Measurements from ENCODE around the gene SPINK5. TPM values are rescaled to one million over a fixed set of nuclear protein-coding genes. Genes with fewer than 3 reads are reported as not detected.
A peak's percentile ranks its signal among the peaks of the same experiment; 100 is the strongest.

Gene SPINK5
- total RNA-seq, 1 donor = not detected

DNA sequence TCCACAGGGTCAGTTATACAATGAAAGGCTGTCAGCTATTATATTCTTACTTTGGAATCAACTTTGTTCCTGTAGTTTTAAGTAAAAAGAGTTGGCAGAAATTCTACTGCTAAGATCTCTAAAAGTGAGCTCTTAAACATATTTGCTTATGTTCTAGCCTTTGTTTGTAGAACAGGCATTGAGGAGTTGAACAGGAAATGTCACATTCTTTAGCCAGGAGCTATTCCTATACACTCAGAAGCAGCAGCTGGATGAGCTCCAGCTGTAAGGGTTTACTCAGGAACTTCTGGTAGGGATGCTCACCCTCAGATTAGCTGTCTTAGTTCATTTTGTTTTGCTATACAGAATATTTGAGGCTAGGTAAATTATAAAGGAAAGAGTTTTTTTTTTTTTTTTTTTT lies 82.1 kb downstream of the SPINK5 start:
- no peak overlapping the region for H3K4me3 ChIP-seq (ENCODE audit: low read depth, low read length)
- TF ChIP-seq, protein P1, sequence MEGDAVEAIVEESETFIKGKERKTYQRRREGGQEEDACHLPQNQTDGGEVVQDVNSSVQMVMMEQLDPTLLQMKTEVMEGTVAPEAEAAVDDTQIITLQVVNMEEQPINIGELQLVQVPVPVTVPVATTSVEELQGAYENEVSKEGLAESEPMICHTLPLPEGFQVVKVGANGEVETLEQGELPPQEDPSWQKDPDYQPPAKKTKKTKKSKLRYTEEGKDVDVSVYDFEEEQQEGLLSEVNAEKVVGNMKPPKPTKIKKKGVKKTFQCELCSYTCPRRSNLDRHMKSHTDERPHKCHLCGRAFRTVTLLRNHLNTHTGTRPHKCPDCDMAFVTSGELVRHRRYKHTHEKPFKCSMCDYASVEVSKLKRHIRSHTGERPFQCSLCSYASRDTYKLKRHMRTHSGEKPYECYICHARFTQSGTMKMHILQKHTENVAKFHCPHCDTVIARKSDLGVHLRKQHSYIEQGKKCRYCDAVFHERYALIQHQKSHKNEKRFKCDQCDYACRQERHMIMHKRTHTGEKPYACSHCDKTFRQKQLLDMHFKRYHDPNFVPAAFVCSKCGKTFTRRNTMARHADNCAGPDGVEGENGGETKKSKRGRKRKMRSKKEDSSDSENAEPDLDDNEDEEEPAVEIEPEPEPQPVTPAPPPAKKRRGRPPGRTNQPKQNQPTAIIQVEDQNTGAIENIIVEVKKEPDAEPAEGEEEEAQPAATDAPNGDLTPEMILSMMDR (IDR thresholded peaks at IDR 0.05; ENCODE audit: insufficient read depth, low read length) = no peak
- peak; percentile 22 for DNase-seq (ENCODE audit: low read depth)

DNA sequence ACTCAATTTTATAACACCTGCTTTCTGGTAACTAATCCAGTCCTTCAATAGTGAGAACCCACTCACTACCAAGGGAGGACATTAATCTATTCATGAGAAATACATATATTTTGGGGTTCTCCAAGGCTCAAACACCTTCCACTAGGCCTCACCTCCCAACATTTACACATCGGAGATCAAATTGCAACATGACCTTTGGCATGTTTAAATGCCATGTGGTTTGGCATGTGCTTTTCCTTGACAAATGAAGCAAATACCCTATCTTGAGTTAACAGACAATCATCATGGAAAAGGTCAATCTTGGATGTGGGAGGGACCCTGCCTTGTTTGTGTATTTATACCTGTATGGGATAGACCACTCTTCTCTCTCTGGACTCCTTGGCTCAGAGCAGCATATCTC lies 82.7 kb downstream of the SPINK5 start:
- H3K4me3 ChIP-seq (ENCODE audit: low read depth, low read length) = no peak overlapping the region
- TF ChIP-seq, protein P1 (IDR thresholded peaks at IDR 0.05; ENCODE audit: insufficient read depth, low read length) = no peak
- no peak for DNase-seq (ENCODE audit: low read depth)

DNA sequence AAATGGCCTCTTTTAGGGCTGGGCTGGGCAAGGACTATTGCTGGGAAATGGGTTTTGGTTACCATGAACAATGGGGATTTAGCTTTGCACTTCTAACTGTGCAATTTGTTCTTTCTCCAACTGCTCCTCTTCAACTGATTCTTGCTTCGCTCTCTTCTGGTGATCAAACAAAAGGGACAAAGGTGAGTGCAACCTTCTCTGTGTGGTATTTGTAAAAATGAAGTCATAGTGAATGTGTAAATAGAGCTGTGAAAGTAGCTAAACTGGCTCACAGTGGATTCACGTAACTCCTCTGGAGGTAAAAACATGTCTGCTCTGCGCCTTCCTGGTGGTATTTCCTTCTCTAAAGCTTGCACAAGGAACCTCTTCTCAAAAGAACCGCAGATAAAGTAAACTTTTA lies 83.6 kb downstream of the SPINK5 start:
- TF ChIP-seq, protein P1 (IDR thresholded peaks at IDR 0.05; ENCODE audit: insufficient read depth, low read length) = no peak
- H3K4me3 ChIP-seq (ENCODE audit: low read depth, low read length) = no peak overlapping the region

DNA sequence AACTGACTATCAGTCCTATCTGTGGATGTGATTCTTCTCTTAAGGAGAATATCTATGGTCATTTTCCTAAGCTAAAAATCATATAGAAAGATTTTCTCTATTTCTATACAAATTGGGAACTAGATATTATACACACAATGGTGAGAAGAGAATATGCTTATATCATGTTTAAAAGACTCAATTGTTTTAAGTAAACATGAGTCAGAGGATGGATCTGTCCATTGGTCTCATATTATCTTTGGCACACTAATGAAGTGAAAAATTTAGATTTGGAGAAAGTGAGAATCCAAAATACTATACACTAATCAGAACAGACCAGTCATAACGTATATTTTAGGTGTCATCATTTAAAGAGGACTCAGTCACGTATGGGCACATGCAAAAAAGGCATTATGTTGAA lies 88.1 kb downstream of the SPINK5 start:
- H3K4me3 ChIP-seq (ENCODE audit: low read depth, low read length) = no peak overlapping the region
- DNase-seq (ENCODE audit: low read depth) = no peak
- TF ChIP-seq, protein P1 (IDR thresholded peaks at IDR 0.05; ENCODE audit: insufficient read depth, low read length) = no peak

More for the DNA sequence above, 83.6 kb downstream of the SPINK5 start:
- no peak for DNase-seq (ENCODE audit: low read depth)

DNA sequence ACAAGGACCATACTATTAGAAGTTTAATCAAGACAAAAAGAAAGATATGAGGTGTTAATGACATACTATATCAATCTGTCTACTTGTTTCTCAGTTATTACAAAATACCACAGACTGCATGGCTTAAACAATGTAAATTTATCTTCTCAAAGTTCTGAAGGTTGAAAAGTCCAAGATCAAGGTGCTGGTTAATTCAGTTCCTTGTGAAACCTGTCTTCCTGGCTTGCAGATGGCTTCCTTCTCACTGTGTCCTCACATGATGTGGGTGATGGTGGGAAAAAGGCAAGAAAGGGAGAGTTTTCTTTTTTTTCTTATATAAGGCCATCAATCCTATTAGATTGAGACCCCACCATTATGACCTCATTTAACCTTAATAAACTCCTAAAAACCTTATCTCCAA lies 89.0 kb downstream of the SPINK5 start:
- TF ChIP-seq, protein P1 (IDR thresholded peaks at IDR 0.05; ENCODE audit: insufficient read depth, low read length) = no peak
- no peak overlapping the region for H3K4me3 ChIP-seq (ENCODE audit: low read depth, low read length)
- no peak for DNase-seq (ENCODE audit: low read depth)

DNA sequence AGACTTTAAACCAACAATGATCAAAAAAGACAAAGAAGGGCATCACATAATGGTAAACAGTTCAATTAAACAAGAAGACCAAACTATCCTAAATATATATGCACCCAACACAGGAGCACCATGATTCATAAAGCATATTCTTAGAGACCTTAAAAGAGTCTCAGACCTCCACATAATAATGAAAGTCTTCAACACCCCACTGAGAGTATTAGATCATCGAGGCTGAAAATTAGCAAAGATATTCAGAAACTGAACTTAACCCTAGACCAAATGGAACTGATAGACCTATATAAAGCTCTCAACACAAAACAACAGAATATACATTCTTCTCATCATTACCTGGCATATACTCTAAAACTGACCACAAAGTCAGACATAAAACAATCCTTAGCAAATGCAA lies 92.8 kb downstream of the SPINK5 start:
- no peak overlapping the region for H3K4me3 ChIP-seq (ENCODE audit: low read depth, low read length)
- TF ChIP-seq, protein P1 (IDR thresholded peaks at IDR 0.05; ENCODE audit: insufficient read depth, low read length) = no peak
- no peak for DNase-seq (ENCODE audit: low read depth)

DNA sequence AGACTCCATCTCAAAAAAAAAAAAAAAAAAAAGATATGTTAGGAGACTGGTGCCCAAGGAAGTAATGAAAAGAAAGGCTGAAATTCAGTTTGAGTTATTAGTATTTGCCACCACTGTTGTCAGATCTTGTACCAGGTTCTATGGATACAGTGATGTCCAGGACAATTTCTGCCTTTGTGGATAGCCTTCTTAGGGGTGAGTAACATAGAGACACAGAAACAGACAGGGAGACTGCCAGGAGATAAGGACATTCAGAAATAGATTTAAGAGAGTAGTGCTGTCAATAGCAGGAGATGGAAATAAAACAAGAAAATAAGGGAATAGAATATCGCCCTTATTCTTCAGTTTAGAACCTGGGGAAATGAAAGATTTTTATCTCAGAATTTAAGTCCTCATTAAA lies 98.3 kb downstream of the SPINK5 start:
- no peak overlapping the region for H3K4me3 ChIP-seq (ENCODE audit: low read depth, low read length)
- TF ChIP-seq, protein P1 (IDR thresholded peaks at IDR 0.05; ENCODE audit: insufficient read depth, low read length) = no peak
- no peak for DNase-seq (ENCODE audit: low read depth)

Data from fibroblast of the aortic adventitia (primary cell).